Endothelial cell of umbilical vein (primary cell): ENCODE data around the gene SYMPK.

ENCODE experiments used
- EZH2 ChIP-seq: IDR thresholded peaks from 2 replicates; pipeline ENCODE4 v1.6.1; 2012; ENCODE audit warnings: borderline replicate concordance, low read depth, mild to moderate bottlenecking, moderate library complexity, low read length, inconsistent platforms; ENCODE audit not compliant: severe bottlenecking
- FOS ChIP-seq: IDR thresholded peaks from 2 replicates; pipeline ENCODE4 v1.6.1; 2011; ENCODE audit warnings: mild to moderate bottlenecking, low read length, moderate library complexity, borderline replicate concordance; ENCODE audit not compliant: insufficient read depth
- GATA2 ChIP-seq: IDR thresholded peaks from 2 replicates; pipeline ENCODE4 v1.7.0; 2011; ENCODE audit warnings: low read depth, mild to moderate bottlenecking, moderate library complexity, mixed read lengths, low read length; ENCODE audit not compliant: insufficient read length, insufficient read depth
- POLR2A ChIP-seq: IDR thresholded peaks from 2 replicates; pipeline ENCODE4 v1.6.1; 2012; ENCODE audit warnings: low read depth, mild to moderate bottlenecking, control low read depth, low read length
- TF ChIP-seq, protein P1 (sequence below), 2 donors: IDR thresholded peaks; 1 replicate in 1 of 2; 2 replicates in 1 of 2; pipeline ENCODE4 v1.5.1; 2011; ENCODE audit warnings: low read length in 2 of 2, mild to moderate bottlenecking in 2 of 2, moderate library complexity in 2 of 2, control low read depth in 1 of 2, inconsistent platforms in 1 of 2, low read depth in 1 of 2; ENCODE audit not compliant: insufficient read depth in 1 of 2; ENCODE audit errors: extremely low read depth in 1 of 2

DNA sequence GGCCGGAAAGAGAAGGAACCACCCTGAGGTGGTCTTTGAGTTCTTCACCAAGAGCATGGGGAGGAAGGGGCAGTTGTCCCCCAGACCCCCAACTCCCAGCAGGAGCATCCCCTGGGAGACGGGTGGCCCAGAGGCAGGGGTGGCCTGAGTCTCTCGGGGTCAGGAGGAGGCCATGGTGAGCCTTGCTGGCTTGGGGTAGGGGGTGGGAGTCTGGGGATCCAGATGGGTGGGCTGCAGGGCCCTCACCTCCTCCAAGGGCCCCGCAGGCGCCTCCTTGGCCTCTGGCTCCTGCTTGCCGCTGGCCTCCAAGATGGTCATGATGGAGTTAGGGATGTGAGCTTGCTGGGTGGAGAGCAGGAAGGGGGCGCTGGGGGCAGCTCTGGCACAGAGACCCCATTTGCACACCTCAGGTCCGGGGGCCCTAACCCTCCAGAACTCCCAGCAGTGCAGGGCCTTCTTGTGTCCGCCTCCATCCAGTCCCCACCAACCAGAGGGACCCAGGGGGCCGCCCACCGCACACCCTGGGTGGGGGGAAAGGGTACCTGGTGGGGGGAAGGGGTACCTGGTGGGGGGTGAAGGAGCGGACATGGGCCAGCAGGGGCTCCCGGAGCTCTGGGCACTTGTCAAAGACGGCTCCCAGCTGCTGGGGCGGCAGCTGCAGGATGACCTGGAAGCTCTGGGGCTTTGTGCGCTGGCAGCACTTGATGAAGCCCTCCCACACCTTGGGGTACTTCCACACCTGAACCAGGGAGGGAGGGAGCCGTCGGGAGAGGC lies 46.5 kb downstream of the SYMPK start:
- TF ChIP-seq POLR2A = no peak
- TF ChIP-seq, protein P1, sequence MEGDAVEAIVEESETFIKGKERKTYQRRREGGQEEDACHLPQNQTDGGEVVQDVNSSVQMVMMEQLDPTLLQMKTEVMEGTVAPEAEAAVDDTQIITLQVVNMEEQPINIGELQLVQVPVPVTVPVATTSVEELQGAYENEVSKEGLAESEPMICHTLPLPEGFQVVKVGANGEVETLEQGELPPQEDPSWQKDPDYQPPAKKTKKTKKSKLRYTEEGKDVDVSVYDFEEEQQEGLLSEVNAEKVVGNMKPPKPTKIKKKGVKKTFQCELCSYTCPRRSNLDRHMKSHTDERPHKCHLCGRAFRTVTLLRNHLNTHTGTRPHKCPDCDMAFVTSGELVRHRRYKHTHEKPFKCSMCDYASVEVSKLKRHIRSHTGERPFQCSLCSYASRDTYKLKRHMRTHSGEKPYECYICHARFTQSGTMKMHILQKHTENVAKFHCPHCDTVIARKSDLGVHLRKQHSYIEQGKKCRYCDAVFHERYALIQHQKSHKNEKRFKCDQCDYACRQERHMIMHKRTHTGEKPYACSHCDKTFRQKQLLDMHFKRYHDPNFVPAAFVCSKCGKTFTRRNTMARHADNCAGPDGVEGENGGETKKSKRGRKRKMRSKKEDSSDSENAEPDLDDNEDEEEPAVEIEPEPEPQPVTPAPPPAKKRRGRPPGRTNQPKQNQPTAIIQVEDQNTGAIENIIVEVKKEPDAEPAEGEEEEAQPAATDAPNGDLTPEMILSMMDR (IDR thresholded peaks at IDR 0.05; ENCODE audit: extremely low read depth in 1 of 2, insufficient read depth in 1 of 2, low read depth in 1 of 2, low read length in 2 of 2) = no peak
- TF ChIP-seq EZH2 = no peak
- no peak for TF ChIP-seq FOS
- TF ChIP-seq GATA2 = no peak
